GM23248 (cell line): ENCODE results near the gene PSME4. TPM values are rescaled to one million over a fixed set of nuclear protein-coding genes. Genes with fewer than 3 reads are reported as not detected.

Source experiments
- DNase-seq: peaks from one replicate; pipeline ENCODE4 v3.0.0-alpha.2; 2015
- H2AFZ ChIP-seq: fragments of 200-600 bp; sonication (generic); 2 replicates; pipeline ENCODE4 v1.6.1; 2016; ENCODE audit warnings: antibody characterized with exemption
- H3F3A ChIP-seq: fragments of 200-600 bp; sonication (generic); 2 replicates; pipeline ENCODE4 v1.6.1; 2016; ENCODE audit warnings: mild to moderate bottlenecking, antibody characterized with exemption, mixed run types; ENCODE audit not compliant: insufficient read depth
- H3K27ac ChIP-seq: fragments of 200-600 bp; sonication (generic); 2 replicates; pipeline ENCODE4 v1.5.1; 2016; ENCODE audit warnings: mild to moderate bottlenecking
- H3K27me3 ChIP-seq: fragments of 200-600 bp; sonication (generic); replicated peaks from 2 replicates; pipeline ENCODE4 v1.6.1; 2016; ENCODE audit warnings: mild to moderate bottlenecking; ENCODE audit not compliant: insufficient read depth
- H3K36me3 ChIP-seq: fragments of 200-600 bp; sonication (generic); 2 replicates; pipeline ENCODE4 v1.6.1; 2016; ENCODE audit warnings: low read depth, mild to moderate bottlenecking
- H3K4me1 ChIP-seq: fragments of 200-600 bp; sonication (generic); 2 replicates; pipeline ENCODE4 v1.6.1; 2016; ENCODE audit warnings: mild to moderate bottlenecking; ENCODE audit not compliant: insufficient read depth
- H3K4me2 ChIP-seq: fragments of 200-600 bp; sonication (generic); one replicate; pipeline ENCODE4 v1.6.1; 2016; ENCODE audit warnings: mild to moderate bottlenecking; ENCODE audit not compliant: unreplicated experiment
- H3K4me3 ChIP-seq: fragments of 200-600 bp; sonication (generic); 2 replicates; pipeline ENCODE4 v1.5.1; 2016; ENCODE audit warnings: mild to moderate bottlenecking
- H3K79me2 ChIP-seq: fragments of 200-600 bp; sonication (generic); 2 replicates; pipeline ENCODE4 v1.6.1; 2016; ENCODE audit warnings: mild to moderate bottlenecking; ENCODE audit not compliant: insufficient read depth
- H3K9ac ChIP-seq: fragments of 200-600 bp; sonication (generic); 2 replicates; pipeline ENCODE4 v1.6.1; 2016; ENCODE audit warnings: mild to moderate bottlenecking
- H3K9me2 ChIP-seq: fragments of 200-600 bp; sonication (generic); 2 replicates; pipeline ENCODE4 v1.6.1; 2016; ENCODE audit warnings: mixed run types, mild to moderate bottlenecking, moderate library complexity; ENCODE audit not compliant: insufficient read depth
- H3K9me3 ChIP-seq: fragments of 200-600 bp; sonication (generic); one replicate; pipeline ENCODE4 v1.6.1; 2017; ENCODE audit warnings: low read depth
- H4K20me1 ChIP-seq: fragments of 200-600 bp; sonication (generic); 2 replicates; pipeline ENCODE4 v1.6.0; 2016; ENCODE audit not compliant: insufficient read depth
- EZH2 ChIP-seq: fragments of 200-600 bp; sonication (generic); IDR thresholded peaks from 2 replicates; pipeline ENCODE4 v1.6.1; 2018; ENCODE audit warnings: antibody characterized with exemption, mild to moderate bottlenecking; ENCODE audit not compliant: insufficient read depth, poor library complexity, severe bottlenecking
- EZH2phosphoT487 ChIP-seq: fragments of 200-600 bp; sonication (generic); IDR thresholded peaks from 2 replicates; pipeline ENCODE4 v1.6.1; 2018; ENCODE audit warnings: antibody characterized with exemption, moderate library complexity, mild to moderate bottlenecking, low read depth; ENCODE audit not compliant: insufficient read depth
- WGBS, 2 experiments: methylation state at CpG; one replicate each; pipeline ENCODE4 v1.1.6; 2015 to 2017; ENCODE audit warnings: low lambda C conversion rate in 2 of 2, low coverage in 1 of 2; ENCODE audit errors: missing lambda C conversion rate in 2 of 2; 5-methylcytosine and 5-hydroxymethylcytosine counted together
- in situ Hi-C: fragments of 300-500 bp; cut with MboI; formaldehyde crosslinking; loops from 2 replicates; pipeline ENCODE4 v1.15.0; 2020
- polyA plus RNA-seq: library from polyadenylated mRNA; unstranded; fragments of >200 nt; fragmentation: Nextera tagmentation; extraction: Ambion mirVana; gene quantifications from 2 replicates; pipeline ENCODE4 v1.2.1, GENCODE V29; 2016
- total RNA-seq: library from RNA; depleted of rRNA; stranded (reverse); fragments of >200 nt; shearing (Covaris generic); gene quantifications from 2 replicates; pipeline ENCODE4 v1.2.3, GENCODE V29; 2014

The PSME4 gene
- total and polyA plus RNA-seq, 2 experiments from 2014 or later = 16.2 to 29.3 TPM

DNA sequence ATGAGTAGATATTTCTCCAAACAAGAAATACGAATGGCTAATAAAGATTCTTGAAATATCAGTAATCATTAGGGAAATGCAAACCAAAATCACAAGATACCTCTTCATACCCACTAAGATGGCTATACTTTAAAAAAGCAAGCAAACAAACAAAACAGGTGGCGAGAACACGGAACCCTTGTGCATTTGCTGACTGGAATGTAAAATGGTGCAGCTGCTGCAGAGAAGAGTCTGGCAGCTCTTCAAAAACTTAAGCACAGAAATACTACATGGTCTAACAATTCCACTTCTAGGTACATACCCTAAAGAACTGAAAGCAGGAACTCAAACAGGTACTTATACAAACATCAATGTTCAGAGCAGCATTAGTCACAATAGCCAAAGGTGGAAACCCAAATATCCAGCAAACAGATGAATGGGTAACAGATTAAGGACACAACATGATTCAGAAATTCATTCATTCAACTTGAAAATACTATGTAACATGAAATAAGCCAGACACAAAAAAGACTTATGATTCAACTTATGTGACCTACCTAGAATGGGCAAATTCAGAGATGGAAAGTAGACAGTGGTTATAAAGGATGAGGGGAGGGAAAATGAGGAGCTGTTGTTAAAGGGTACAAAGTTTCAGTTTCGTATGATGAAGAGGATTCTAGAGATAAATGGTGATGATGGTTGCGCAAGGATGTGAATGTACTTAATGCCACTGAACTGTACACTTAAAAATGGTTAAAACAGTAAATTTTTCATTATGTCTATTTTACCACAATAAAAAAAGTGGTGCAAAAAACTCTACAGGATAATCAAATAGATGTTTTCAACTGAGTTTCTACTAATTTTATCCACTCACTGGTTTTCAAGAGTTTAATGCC is 84.2 kb downstream of the PSME4 start:
- DNase-seq = no peak
- H3K4me3 ChIP-seq = no peak overlapping the region
- no peak overlapping the region for H3K27ac ChIP-seq
- peaks cover under 1% of the 10 kb centered on the region; the same call in 1 of the 2 replicates for H3K4me1 ChIP-seq
- H3F3A ChIP-seq = peaks cover 25% of the 10 kb centered on the region
- H3K9me2 ChIP-seq = no peaks in the 10 kb centered on the region; the same call in 1 of the 2 replicates
- H4K20me1 ChIP-seq = no peaks in the 10 kb centered on the region
- H3K79me2 ChIP-seq = peaks cover 17% of the 10 kb centered on the region
- WGBS, 2 experiments = 91 to 92% methylated on average over 5 of the region's 5 CpGs
- H3K9me3 ChIP-seq = no peaks in the 10 kb centered on the region
- TF ChIP-seq EZH2 (no peak), EZH2phosphoT487 (no peak)
- H2AFZ ChIP-seq = no peak overlapping the region
- no peak overlapping the region for H3K9ac ChIP-seq
- H3K27me3 ChIP-seq = no peaks in the 10 kb centered on the region
- no peak overlapping the region for H3K4me2 ChIP-seq
- in situ Hi-C loops = no loop called here
- H3K36me3 ChIP-seq = peaks cover 83% of the 10 kb centered on the region

DNA sequence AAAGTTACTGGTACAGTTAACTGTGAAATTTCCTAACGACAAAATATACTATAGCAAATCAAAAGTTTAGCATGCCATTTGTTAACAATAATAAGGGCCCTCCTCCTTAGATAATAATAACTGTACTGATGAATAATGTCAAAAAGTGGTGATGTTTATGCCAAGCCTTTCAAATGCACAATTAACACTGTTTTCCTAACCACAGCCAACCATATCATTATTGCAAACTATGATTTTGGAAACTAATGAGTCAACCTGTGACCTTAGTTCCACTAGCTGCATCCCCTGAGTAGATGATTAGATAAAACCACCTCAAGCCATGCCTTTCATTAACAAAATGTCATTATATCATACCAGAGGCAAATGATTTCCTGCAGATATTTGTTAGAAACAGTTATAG is 85.9 kb downstream of the PSME4 start:
- in situ Hi-C loops = no loop called here
- no peak overlapping the region for H3K4me2 ChIP-seq

DNA sequence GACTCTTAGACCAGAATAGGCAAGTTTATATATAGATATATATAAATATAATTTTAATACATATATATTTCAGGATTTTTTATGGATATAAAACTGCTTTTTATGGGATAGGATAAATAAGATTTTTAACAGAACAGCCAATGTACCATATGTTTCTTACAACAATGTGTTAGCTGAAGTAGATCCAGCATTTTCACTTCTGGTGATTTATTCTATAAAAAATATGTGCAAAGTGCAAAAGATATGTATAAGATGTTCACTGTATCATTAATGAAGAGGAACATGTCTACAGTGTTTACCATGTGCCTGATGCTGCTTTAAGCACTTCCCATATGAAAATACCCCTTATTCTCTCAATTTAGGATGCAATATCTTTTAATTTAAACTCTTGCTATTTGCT is 88.8 kb downstream of the PSME4 start:
- H3K9me2 ChIP-seq = no peaks in the 10 kb centered on the region; the same call in 1 of the 2 replicates
- H3K9me3 ChIP-seq = no peaks in the 10 kb centered on the region
- no peak overlapping the region for H3K9ac ChIP-seq
- peaks cover 39% of the 10 kb centered on the region for H3F3A ChIP-seq
- in situ Hi-C loops = no loop called here
- no peak for DNase-seq
- no peak overlapping the region for H2AFZ ChIP-seq
- no peaks in the 10 kb centered on the region for H4K20me1 ChIP-seq
- H3K36me3 ChIP-seq = peaks cover 48% of the 10 kb centered on the region
- TF ChIP-seq EZH2phosphoT487 = no peak
- no peak overlapping the region for H3K4me2 ChIP-seq
- no peak overlapping the region for H3K27ac ChIP-seq
- H3K4me3 ChIP-seq = no peak overlapping the region
- peaks cover 27% of the 10 kb centered on the region for H3K4me1 ChIP-seq
- H3K27me3 ChIP-seq = no peaks in the 10 kb centered on the region
- H3K79me2 ChIP-seq = peaks cover 42% of the 10 kb centered on the region

More for the DNA sequence above, 85.9 kb downstream of the PSME4 start:
- H3K4me3 ChIP-seq = no peak overlapping the region
- H3F3A ChIP-seq = peaks cover 42% of the 10 kb centered on the region
- no peak overlapping the region for H3K27ac ChIP-seq
- H3K9me2 ChIP-seq = no peaks in the 10 kb centered on the region; the same call in 1 of the 2 replicates
- no peak overlapping the region for H3K9ac ChIP-seq
- H3K9me3 ChIP-seq = no peaks in the 10 kb centered on the region
- TF ChIP-seq EZH2phosphoT487 (no peak), EZH2 (no peak)
- peaks cover 67% of the 10 kb centered on the region for H3K36me3 ChIP-seq
- H2AFZ ChIP-seq = no peak overlapping the region
- 93% methylated on average over 1 of the region's 1 CpG for WGBS, 2 experiments
- no peaks in the 10 kb centered on the region for H3K27me3 ChIP-seq
- H3K79me2 ChIP-seq = peaks cover 23% of the 10 kb centered on the region
- H3K4me1 ChIP-seq = peaks cover 15% of the 10 kb centered on the region
- H4K20me1 ChIP-seq = no peaks in the 10 kb centered on the region
- DNase-seq = no peak

DNA sequence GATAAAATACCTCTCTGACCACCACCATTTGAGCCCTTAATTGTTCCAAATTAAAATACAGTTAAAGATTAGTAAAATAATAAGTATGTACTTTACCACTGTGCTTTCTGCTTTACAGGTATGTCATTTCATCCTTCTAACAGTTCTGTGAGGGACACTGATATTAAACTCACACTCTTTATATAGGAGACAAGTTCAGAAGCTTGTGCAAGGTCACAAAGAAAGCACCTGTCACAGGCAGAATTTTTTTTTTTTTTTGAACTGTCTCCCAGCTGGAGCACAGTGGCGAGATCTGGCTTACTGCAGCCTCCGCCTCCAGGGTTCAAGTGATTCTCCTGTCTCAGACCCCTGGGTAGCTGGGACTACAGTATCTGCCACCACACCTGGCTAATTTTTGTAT is 89.4 kb downstream of the PSME4 start:
- TF ChIP-seq EZH2phosphoT487 = no peak
- TF ChIP-seq EZH2 = no peak
- Histone ChIP-seq H3K36me3 (peaks cover 42% of the 10 kb centered on the region), H3K4me1 (peaks cover 28% of the 10 kb centered on the region), H3K79me2 (peaks cover 40% of the 10 kb centered on the region), H3K27ac (peak overlapping the region; percentile 71), H3F3A (peaks cover 39% of the 10 kb centered on the region), H3K9ac (no peak overlapping the region), H3K4me2 (peak overlapping the region; percentile 53), H3K9me2 (no peaks in the 10 kb centered on the region; the same call in 1 of the 2 replicates), H4K20me1 (no peaks in the 10 kb centered on the region), H3K9me3 (no peaks in the 10 kb centered on the region), H3K27me3 (no peaks in the 10 kb centered on the region), H2AFZ (no peak overlapping the region), H3K4me3 (no peak overlapping the region)
- 100% methylated on average over 2 of the region's 2 CpGs for WGBS, 2 experiments
- no peak for DNase-seq
- in situ Hi-C loops = no loop called here
